ENCODE measurements around the gene CCDC57. TPM values are rescaled to one million over a fixed set of nuclear protein-coding genes. Genes with fewer than 3 reads are reported as not detected.
A peak's percentile ranks its signal among the peaks of the same experiment; 100 is the strongest.

CCDC57 gene
- total and polyA plus RNA-seq, 9 of the 15 experiments (the other 6 are each of a cell fraction or from before 2014, with no cell fraction given), result 0.83 to 36.2 (median 13.6) TPM

DNA sequence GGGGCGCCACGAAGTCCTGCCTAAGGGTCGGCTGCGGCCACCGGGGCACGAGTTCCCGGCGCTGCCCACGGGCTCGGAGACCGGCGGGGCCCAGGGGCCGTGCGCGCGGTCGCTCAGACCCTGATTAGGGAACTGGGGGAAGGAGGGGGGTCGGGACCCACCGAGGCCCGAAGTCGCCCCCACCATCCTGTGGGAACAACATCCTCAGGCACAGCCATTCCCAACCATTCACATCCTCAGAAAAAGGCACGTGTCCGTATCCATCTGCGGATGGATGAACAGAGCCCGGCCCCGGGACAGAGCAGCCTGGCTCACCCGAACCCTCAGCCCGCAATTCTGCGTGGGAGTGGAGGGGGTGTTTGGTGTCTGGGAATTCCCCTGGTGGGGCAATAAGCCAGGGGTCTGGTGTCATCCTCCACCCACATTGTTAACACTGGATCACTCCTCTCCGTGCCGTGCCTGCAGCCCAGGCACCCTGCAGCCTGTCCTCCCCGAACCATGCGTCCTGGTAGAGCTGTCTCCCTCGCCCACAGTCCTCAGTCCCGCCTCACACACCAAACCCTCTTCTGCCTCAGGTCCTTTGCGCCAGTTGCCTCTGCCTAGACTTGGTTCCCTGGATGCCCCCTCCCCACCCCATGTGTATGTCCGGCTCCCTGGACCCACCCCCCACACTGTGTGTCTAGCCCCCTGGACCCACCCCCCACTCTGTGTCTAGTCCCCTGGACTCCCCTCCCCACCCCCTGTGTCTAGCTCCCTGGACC is 789 bp upstream of the CCDC57 start (continued):
- TF ChIP-seq, protein P1, sequence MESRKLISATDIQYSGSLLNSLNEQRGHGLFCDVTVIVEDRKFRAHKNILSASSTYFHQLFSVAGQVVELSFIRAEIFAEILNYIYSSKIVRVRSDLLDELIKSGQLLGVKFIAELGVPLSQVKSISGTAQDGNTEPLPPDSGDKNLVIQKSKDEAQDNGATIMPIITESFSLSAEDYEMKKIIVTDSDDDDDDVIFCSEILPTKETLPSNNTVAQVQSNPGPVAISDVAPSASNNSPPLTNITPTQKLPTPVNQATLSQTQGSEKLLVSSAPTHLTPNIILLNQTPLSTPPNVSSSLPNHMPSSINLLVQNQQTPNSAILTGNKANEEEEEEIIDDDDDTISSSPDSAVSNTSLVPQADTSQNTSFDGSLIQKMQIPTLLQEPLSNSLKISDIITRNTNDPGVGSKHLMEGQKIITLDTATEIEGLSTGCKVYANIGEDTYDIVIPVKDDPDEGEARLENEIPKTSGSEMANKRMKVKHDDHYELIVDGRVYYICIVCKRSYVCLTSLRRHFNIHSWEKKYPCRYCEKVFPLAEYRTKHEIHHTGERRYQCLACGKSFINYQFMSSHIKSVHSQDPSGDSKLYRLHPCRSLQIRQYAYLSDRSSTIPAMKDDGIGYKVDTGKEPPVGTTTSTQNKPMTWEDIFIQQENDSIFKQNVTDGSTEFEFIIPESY (CRISPR knock-in tag; IDR thresholded peaks at IDR 0.05), result no peak
- TF ChIP-seq HNRNPLL (IDR thresholded peaks at IDR 0.05; ENCODE audit: low read depth, low read length, poor library complexity, severe bottlenecking), result no peak
- TF ChIP-seq CREBBP (IDR thresholded peaks at IDR 0.05; ENCODE audit: low read depth, low read length), result no peak
- TF ChIP-seq ZNF41 (CRISPR knock-in tag; conservative IDR thresholded peaks at IDR 0.05), result no peak
- no peak for TF ChIP-seq ZFPM2 (CRISPR knock-in tag; IDR thresholded peaks at IDR 0.05)
- TF ChIP-seq MTF1 (CRISPR knock-in tag; IDR thresholded peaks at IDR 0.05; ENCODE audit: borderline replicate concordance), result no peak
- no peak for TF ChIP-seq RBM39 (optimal IDR thresholded peaks at IDR 0.05; ENCODE audit: low read depth, low read length)
- TF ChIP-seq KDM2B (CRISPR knock-in tag; IDR thresholded peaks at IDR 0.05), result no peak
- TF ChIP-seq GTF2E2 (tag; IDR thresholded peaks at IDR 0.05), result no peak
- TF ChIP-seq TFAM (CRISPR knock-in tag; conservative IDR thresholded peaks at IDR 0.05), result no peak
- TF ChIP-seq VEZF1 (CRISPR knock-in tag; IDR thresholded peaks at IDR 0.05), result no peak; the same call in 1 of the 2 replicates
- no peak for TF ChIP-seq PATZ1 (CRISPR knock-in tag; IDR thresholded peaks at IDR 0.05; ENCODE audit: borderline replicate concordance)
- TF ChIP-seq HNRNPK (IDR thresholded peaks at IDR 0.05; ENCODE audit: low read depth, low read length, poor library complexity, severe bottlenecking), result no peak
- 0 out of 2 replicates have a peak, but pooled peaks have one; percentile 22 for TF ChIP-seq POLR2A (conservative IDR thresholded peaks at IDR 0.05)
- no peak for TF ChIP-seq RNF2 (IDR thresholded peaks at IDR 0.05)
- TF ChIP-seq KAT8 (IDR thresholded peaks at IDR 0.05; ENCODE audit: low read depth), result no peak
- no peak for TF ChIP-seq CTBP1 (IDR thresholded peaks at IDR 0.05; ENCODE audit: borderline replicate concordance)
- no peak for TF ChIP-seq JUNB (CRISPR knock-in tag; conservative IDR thresholded peaks at IDR 0.05)
- peak; percentile 84 for TF ChIP-seq MAX (CRISPR knock-in tag; IDR thresholded peaks at IDR 0.05)
- TF ChIP-seq NR0B1 (IDR thresholded peaks at IDR 0.05; ENCODE audit: partially characterized antibody), result no peak
- peak; percentile 3 for TF ChIP-seq POLR2G (IDR thresholded peaks at IDR 0.05; ENCODE audit: low read depth, low read length)
